ENCODE measurements around the gene C19orf38. TPM values are rescaled to one million over a fixed set of nuclear protein-coding genes. Genes with fewer than 3 reads are reported as not detected.

C19orf38 gene
- polyA plus RNA-seq, 1 experiment: 0.45 TPM

DNA sequence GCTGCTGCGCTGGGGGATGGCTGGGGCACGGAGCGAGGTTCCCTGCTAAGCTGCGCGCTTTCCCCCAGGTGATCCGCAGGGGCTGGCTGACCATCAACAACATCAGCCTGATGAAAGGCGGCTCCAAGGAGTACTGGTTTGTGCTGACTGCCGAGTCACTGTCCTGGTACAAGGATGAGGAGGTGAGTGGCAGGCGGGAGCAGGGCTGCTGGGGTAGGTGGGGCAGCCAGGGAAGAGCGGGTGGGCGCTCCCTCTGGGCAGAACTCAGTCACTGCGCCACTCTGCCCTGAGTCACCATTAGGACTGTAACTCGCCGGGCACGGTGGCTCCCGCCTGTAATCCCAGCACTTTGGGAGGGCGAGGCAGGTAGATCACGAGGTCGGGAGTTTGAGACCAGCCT lies 36.0 kb upstream of the C19orf38 start:
- ChIA-PET CTCF (no interaction called here), POLR2A (interaction anchor here (2.8 kb wide), 1 partner anchor 24 kb away, joined by 10 read pairs; the partner anchor contains the start of gene TMED1)
- TF ChIP-seq, protein P1, sequence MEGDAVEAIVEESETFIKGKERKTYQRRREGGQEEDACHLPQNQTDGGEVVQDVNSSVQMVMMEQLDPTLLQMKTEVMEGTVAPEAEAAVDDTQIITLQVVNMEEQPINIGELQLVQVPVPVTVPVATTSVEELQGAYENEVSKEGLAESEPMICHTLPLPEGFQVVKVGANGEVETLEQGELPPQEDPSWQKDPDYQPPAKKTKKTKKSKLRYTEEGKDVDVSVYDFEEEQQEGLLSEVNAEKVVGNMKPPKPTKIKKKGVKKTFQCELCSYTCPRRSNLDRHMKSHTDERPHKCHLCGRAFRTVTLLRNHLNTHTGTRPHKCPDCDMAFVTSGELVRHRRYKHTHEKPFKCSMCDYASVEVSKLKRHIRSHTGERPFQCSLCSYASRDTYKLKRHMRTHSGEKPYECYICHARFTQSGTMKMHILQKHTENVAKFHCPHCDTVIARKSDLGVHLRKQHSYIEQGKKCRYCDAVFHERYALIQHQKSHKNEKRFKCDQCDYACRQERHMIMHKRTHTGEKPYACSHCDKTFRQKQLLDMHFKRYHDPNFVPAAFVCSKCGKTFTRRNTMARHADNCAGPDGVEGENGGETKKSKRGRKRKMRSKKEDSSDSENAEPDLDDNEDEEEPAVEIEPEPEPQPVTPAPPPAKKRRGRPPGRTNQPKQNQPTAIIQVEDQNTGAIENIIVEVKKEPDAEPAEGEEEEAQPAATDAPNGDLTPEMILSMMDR (IDR thresholded peaks at IDR 0.05; ENCODE audit: low read depth, low read length): no peak
- no peak for DNase-seq (ENCODE audit: low read depth, low spot score)
- peak overlapping the region; percentile 52 for H3K27ac ChIP-seq (ENCODE audit: low read depth, low read length)
- H3K9me3 ChIP-seq (ENCODE audit: control insufficient read depth, insufficient read depth, low read length): peaks cover 29% of the 10 kb centered on the region
- no peak overlapping the region for H3K4me3 ChIP-seq (ENCODE audit: low read depth, low read length)
- no peaks in the 10 kb centered on the region for H3K27me3 ChIP-seq (ENCODE audit: control insufficient read depth, insufficient read depth, low read length)

DNA sequence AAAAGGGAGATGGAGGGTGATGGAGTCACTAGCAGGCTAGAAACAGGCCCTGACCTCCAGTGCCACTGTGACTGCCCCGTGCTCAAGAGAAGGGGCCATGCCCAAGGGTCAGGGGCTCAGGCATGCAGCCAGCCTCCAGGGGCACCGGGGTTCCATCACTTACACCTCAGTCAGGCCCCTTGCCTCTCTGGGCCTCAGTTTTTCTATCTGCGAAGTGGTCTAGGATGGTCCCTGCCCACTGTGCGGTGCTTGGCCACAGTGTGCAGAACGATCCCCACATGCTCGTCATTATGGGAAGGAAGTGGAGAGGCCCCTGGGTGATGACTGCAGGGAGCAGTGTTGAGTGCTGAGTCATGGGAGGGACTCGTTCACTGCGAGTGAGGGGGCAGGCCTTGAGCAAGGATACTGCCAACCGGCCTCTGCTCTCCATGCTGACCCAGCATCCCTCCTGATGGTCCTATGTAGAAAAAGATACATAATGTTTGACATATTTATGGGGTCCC lies 35.3 kb upstream of the C19orf38 start:
- TF ChIP-seq, protein P1 (IDR thresholded peaks at IDR 0.05; ENCODE audit: low read depth, low read length): peak; percentile 4; the same call in 1 of the 2 replicates
- 0 out of 2 replicates have a peak overlapping the region, but pooled peaks have one; percentile 10 for H3K4me3 ChIP-seq (ENCODE audit: low read depth, low read length)
- ChIA-PET CTCF (no interaction called here), POLR2A (interaction anchor here (0.7 to 2.9 kb wide), 3 partner anchors 23 to 52 kb away, joined by 4 to 14 read pairs (median 10); partner anchors contain the start of gene TMED1)
- H3K27me3 ChIP-seq (ENCODE audit: control insufficient read depth, insufficient read depth, low read length): no peaks in the 10 kb centered on the region
- DNase-seq (ENCODE audit: low read depth, low spot score): peak; percentile 87
- peaks cover 29% of the 10 kb centered on the region for H3K9me3 ChIP-seq (ENCODE audit: control insufficient read depth, insufficient read depth, low read length)
- H3K27ac ChIP-seq (ENCODE audit: low read depth, low read length): peak overlapping the region; percentile 95

DNA sequence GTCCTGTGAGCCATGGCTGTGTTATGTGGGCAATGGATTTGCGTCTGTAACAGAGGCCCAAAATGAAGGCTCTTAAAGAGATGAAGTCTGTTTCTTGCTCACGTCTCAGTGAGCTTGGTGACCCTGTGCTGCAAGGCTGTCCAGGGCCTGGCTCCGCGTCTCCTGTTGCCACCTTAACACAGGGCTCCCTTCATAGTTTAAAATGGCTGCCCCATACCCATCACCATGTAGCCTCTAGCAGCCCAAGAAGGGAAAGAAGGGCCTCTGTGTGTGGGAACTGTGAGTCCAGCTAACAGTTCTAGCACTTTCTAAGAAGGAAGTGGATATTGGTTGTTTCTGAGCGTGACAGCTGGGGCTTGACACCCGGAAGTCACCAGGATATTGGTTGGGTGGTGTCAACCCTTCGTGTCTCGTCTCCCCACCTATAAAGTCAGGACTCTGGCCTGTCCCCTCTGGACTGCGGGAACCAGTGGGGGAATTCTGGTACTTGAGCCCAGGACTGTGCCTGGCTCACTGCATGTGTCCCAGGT lies 33.1 kb upstream of the C19orf38 start:
- ChIA-PET POLR2A (interaction anchor here (1.1 to 2.9 kb wide), 3 partner anchors 21 to 98 kb away, joined by 3 to 14 read pairs (median 5); partner anchors contain the start of genes DNM2 and TMED1), CTCF (interaction anchor here (1.4 kb wide), 1 partner anchor 56 kb away, joined by 4 read pairs; no protein-coding TSS in a partner anchor)
- no peak for DNase-seq (ENCODE audit: low read depth, low spot score)
- TF ChIP-seq, protein P1 (IDR thresholded peaks at IDR 0.05; ENCODE audit: low read depth, low read length): no peak
- H3K27ac ChIP-seq (ENCODE audit: low read depth, low read length): peak overlapping the region; percentile 39
- H3K27me3 ChIP-seq (ENCODE audit: control insufficient read depth, insufficient read depth, low read length): no peaks in the 10 kb centered on the region
- H3K4me3 ChIP-seq (ENCODE audit: low read depth, low read length): peak overlapping the region; percentile 70
- peaks cover 24% of the 10 kb centered on the region for H3K9me3 ChIP-seq (ENCODE audit: control insufficient read depth, insufficient read depth, low read length)

DNA sequence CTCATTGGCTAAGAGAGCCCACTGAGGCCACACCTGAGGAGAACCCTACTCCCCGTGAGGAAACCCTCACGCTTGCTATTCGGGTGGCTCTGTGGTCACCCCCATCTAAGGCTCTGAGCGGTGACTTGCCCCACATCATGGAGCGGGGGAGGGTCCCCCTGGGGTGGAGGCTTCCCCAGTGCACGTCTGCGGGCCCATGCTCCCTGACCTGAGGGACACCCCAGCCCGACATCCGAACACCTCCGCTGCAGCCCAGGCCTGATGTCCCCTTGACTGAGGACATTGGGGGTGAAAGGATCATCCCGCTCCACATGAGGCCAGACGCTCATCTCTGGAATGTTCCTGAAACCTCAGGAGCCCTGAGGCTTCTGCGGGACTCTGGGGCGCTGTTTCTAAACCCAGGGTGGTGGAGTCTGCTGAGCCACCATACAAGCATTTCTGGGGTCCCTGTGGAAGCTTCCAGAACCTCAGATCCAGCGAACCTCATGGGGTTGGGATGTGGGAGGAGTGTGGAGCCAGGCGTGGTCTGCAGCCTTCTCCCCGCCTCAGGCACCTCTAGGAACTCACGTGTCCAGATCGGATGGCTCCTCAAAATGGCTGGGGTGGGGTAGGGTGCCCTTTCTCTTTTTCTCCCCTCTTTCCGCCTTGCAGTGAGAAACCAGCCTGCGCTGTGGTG lies 32.1 kb upstream of the C19orf38 start:
- no peaks in the 10 kb centered on the region for H3K27me3 ChIP-seq (ENCODE audit: control insufficient read depth, insufficient read depth, low read length)
- H3K9me3 ChIP-seq (ENCODE audit: control insufficient read depth, insufficient read depth, low read length): peaks cover 24% of the 10 kb centered on the region
- TF ChIP-seq, protein P1 (IDR thresholded peaks at IDR 0.05; ENCODE audit: low read depth, low read length): no peak
- DNase-seq (ENCODE audit: low read depth, low spot score): no peak
- peak overlapping the region; percentile 99 for H3K27ac ChIP-seq (ENCODE audit: low read depth, low read length)
- ChIA-PET POLR2A (interaction anchor here (0.6 to 2.9 kb wide), 2 partner anchors 20 to 99 kb away, joined by 3 to 14 read pairs; partner anchors contain the start of gene TMED1), CTCF (no interaction called here)
- H3K4me3 ChIP-seq (ENCODE audit: low read depth, low read length): peak overlapping the region; percentile 70

DNA sequence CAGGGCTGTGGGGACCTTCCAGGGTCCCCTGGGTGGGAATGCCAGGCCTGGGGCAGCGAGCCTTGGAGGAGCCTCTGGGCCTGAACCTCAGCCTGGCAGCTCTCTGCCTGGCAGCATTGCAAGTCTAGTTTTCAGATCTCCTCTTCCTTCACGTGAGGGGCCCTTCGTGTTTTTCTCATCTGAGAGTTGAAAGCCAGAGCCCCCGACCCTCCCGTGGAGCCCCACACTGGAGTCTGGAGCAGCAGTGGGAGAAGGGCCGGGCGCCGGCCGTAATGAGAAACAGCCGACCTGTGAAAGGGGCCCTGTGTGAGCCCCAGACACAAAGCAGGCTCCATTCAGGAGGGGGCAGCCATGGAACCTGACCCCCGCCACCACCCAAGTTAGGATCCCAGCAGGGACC lies 31.5 kb upstream of the C19orf38 start:
- Histone ChIP-seq H3K27ac (ENCODE audit: low read depth, low read length) (peak overlapping the region; percentile 99), H3K9me3 (ENCODE audit: control insufficient read depth, insufficient read depth, low read length) (peaks cover 24% of the 10 kb centered on the region), H3K4me3 (ENCODE audit: low read depth, low read length) (peak overlapping the region; percentile 70), H3K27me3 (ENCODE audit: control insufficient read depth, insufficient read depth, low read length) (no peaks in the 10 kb centered on the region)
- ChIA-PET CTCF (no interaction called here), POLR2A (interaction anchor here (0.6 kb wide), 1 partner anchor 99 kb away, joined by 3 read pairs; no protein-coding TSS in a partner anchor)
- TF ChIP-seq, protein P1 (IDR thresholded peaks at IDR 0.05; ENCODE audit: low read depth, low read length): no peak
- no peak for DNase-seq (ENCODE audit: low read depth, low spot score)
